NCI-H446 (cell line): ENCODE measurements around the gene PLA2G4C.
"Not testable (repeated sequence)": the region's sequence is repeated elsewhere in the genome, so short reads cannot be mapped to it uniquely, and the experiment has no call there.

Source experiments
- DNase-seq, 2 experiments: peaks; one replicate each; lab custom pipeline; 2025; lab: John Stamatoyannopoulos, UW

The PLA2G4C gene

GRCh38 chr19:48108997-48109782 lies 1.4 kb downstream of the PLA2G4C start:
- no peak for DNase-seq

- no peak for DNase-seq
Measured at GRCh38 chr19:48103922-48104321, 6.7 kb downstream of the PLA2G4C start.

GRCh38 chr19:48102870-48103751 lies 7.5 kb downstream of the PLA2G4C start:
- DNase-seq, result peak; percentile 40 to 78

GRCh38 chr19:48095612-48096175 lies 14.9 kb downstream of the PLA2G4C start:
- no peak for DNase-seq

- no peak for DNase-seq
Measured at GRCh38 chr19:48094855-48095203, 15.8 kb downstream of the PLA2G4C start.

- DNase-seq, result no peak
Measured at GRCh38 chr19:48094129-48094854, 16.3 kb downstream of the PLA2G4C start.

GRCh38 chr19:48091111-48091718 lies 19.4 kb downstream of the PLA2G4C start:
- not testable (repeated sequence) for DNase-seq

- DNase-seq, result no peak
Measured at GRCh38 chr19:48090281-48090802, 20.3 kb downstream of the PLA2G4C start.

GRCh38 chr19:48088991-48089390 lies 21.6 kb downstream of the PLA2G4C start:
- not testable (repeated sequence) for DNase-seq

GRCh38 chr19:48085904-48086864 lies 24.4 kb downstream of the PLA2G4C start:
- DNase-seq, result no peak

- no peak for DNase-seq
Measured at GRCh38 chr19:48085076-48085475, 25.5 kb downstream of the PLA2G4C start.

GRCh38 chr19:48081106-48081505 lies 29.5 kb downstream of the PLA2G4C start:
- no peak for DNase-seq

- DNase-seq, result not testable (repeated sequence)
Measured at GRCh38 chr19:48070177-48070769, 40.3 kb downstream of the PLA2G4C start.

GRCh38 chr19:48069435-48069834 lies 41.2 kb downstream of the PLA2G4C start:
- DNase-seq, result no peak

GRCh38 chr19:48064509-48064908 lies 46.1 kb downstream of the PLA2G4C start:
- no peak for DNase-seq

- no peak for DNase-seq
Measured at GRCh38 chr19:48061401-48062344, 48.9 kb downstream of the PLA2G4C start.

- no peak for DNase-seq
Measured at GRCh38 chr19:48060381-48060780, 50.2 kb downstream of the PLA2G4C start.

- DNase-seq, result no peak
Measured at GRCh38 chr19:48059331-48059730, 51.3 kb downstream of the PLA2G4C start.

GRCh38 chr19:48053856-48054255 lies 56.8 kb downstream of the PLA2G4C start:
- no peak for DNase-seq
